LNCAP (cell line): ENCODE data around the gene CDH13.

ENCODE experiments used
- TF ChIP-seq, protein P1 (sequence below): fragments of 450-650 bp; IDR thresholded peaks from 2 replicates; pipeline ENCODE4 v1.5.1; 2017; ENCODE audit warnings: mild to moderate bottlenecking

Gene CDH13

GRCh38 chr16:83680980-83681379 lies 1054.2 kb downstream of the CDH13 start:
- TF ChIP-seq, protein P1, sequence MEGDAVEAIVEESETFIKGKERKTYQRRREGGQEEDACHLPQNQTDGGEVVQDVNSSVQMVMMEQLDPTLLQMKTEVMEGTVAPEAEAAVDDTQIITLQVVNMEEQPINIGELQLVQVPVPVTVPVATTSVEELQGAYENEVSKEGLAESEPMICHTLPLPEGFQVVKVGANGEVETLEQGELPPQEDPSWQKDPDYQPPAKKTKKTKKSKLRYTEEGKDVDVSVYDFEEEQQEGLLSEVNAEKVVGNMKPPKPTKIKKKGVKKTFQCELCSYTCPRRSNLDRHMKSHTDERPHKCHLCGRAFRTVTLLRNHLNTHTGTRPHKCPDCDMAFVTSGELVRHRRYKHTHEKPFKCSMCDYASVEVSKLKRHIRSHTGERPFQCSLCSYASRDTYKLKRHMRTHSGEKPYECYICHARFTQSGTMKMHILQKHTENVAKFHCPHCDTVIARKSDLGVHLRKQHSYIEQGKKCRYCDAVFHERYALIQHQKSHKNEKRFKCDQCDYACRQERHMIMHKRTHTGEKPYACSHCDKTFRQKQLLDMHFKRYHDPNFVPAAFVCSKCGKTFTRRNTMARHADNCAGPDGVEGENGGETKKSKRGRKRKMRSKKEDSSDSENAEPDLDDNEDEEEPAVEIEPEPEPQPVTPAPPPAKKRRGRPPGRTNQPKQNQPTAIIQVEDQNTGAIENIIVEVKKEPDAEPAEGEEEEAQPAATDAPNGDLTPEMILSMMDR: no peak

DNA sequence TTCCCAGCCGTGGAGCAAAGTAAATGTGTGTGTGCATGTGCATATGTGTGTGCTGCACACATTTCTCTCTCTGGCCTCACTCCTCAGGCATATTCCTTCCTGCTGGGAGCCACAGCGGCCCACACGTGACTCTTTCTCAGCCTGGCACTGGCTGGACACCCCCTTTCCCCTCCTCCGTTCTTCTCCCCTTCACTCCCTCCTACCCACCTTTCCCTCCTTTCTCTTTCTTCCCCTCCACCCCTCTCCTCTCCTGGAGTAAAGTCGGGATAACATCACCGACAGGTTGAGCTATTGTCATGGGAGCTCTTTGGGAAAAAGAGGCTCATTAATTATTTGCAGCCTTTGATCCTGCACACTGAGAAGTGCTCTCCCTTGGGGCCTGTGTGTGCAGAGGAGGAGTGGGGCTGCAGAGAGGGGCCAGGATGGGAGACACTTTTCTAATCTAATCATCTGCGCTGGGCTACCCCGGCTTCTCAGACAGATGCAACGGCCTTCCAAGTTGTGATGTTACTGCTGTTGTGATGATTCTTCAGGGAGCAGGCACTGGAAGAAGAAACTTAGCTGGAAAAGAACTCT lies 1054.7 kb downstream of the CDH13 start:
- TF ChIP-seq, protein P1: no peak

DNA sequence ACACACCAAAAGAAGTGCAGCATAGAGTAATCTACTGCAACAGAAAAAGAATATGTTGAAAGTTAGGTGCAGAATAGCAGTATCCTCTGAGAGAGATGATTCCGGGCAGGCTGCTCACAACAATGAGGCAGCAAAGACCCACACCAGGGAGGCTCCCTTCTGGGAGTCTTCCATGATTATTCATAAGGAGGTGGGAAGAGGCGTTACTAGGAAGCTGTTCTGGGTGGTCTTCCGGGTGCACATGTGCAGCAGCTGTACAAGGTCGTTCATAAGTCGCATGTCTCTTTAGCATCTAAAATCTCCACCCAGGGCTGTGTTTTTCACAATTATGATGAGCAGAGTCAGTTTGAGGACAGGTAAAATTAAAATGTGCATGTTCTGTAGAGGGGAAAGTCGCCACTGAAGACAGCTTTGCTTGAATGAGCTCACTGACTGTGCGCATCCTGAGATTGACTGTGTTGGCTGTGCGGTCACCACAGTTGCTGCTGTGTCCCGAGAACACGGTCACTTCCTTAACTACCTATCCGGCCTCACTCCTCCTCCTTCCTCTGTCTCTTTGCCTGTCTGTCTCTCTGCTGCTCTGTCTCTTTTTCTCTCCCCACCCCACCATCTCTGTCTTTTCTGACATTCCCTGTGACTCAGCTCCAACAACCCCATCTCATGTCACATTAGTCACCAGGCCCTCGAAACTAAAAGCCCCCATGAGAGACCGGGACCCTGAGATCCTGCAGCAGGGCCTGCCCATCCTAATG lies 1055.5 kb downstream of the CDH13 start:
- TF ChIP-seq, protein P1: no peak

DNA sequence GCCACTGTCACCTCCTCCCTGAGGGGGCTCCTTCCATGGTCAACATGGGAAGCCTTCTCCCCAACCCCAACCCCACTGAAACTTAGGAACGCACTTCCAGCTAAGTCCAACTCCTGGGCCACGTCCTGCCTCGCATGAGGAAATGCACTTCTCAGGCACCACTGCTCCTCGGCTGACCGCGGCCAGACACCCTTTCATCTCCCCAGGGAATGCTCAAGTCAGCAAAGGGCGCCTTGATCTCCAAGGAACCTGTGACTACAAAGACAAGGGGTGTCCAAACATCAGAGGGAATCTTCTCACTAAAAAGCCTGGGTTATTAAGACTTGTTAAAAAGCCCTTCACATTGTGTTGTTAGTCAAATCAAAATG lies 1056.1 kb downstream of the CDH13 start:
- TF ChIP-seq, protein P1: no peak

- TF ChIP-seq, protein P1: no peak
Observed at GRCh38 chr16:83685615-83686165, 1058.9 kb downstream of the CDH13 start.

- TF ChIP-seq, protein P1: no peak
Observed at GRCh38 chr16:83686726-83687125, 1060.0 kb downstream of the CDH13 start.

DNA sequence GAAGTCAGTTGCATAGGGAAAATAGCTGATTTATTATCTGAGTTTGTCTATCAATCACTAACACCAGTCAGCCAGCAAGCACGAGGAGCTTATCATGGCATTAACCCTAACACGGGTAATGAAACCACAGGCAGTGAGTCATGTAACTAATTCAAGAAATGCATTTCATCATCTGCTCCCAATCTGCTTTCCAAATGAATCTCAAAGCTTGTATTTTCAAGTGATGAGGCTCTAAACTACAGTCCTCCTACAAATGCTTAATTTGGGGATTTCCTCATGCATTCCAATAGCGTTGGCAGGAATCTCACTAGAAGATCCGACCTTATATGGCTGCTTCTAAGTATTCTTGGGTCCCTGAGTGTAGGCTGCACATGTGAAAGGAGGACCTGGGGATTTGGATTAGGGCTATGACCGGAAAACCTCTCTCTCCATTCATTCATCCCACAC lies 1062.6 kb downstream of the CDH13 start:
- TF ChIP-seq, protein P1: no peak
